Activated naive CD4-positive, alpha-beta T cell treated with anti-CD3 and anti-CD28 coated beads for 36 hours (primary cell): Measurements from ENCODE around the gene CD248. TPM values are rescaled to one million over a fixed set of nuclear protein-coding genes. Genes with fewer than 3 reads are reported as not detected.

ENCODE experiments used
- CTCF ChIA-PET: fragments of 350-600 bp; sonication (Branson Sonifier 250); formaldehyde crosslinking; loops from one replicate; lab custom pipeline; 2021; ENCODE audit warnings: antibody characterized with exemption; lab: Charles Lee
- DNase-seq: peaks from one replicate; pipeline ENCODE4 v3.0.0-alpha.2; 2020
- H3K27ac Mint-ChIP-seq: one replicate; pipeline ENCODE4 v1.8.0; 2021; ENCODE audit warnings: mild to moderate bottlenecking, mixed read lengths
- H3K27me3 Mint-ChIP-seq: one replicate; pipeline ENCODE4 v1.8.0; 2021; ENCODE audit warnings: low read depth, mixed read lengths
- H3K36me3 Mint-ChIP-seq: one replicate; pipeline ENCODE4 v1.8.0; 2021; ENCODE audit warnings: low read depth, mixed read lengths
- H3K4me1 Mint-ChIP-seq: one replicate; pipeline ENCODE4 v1.8.0; 2021; ENCODE audit warnings: low read depth, mixed read lengths
- H3K4me3 Mint-ChIP-seq: one replicate; pipeline ENCODE4 v1.8.0; 2021; ENCODE audit warnings: mild to moderate bottlenecking, moderate library complexity, mixed read lengths
- H3K9me3 Mint-ChIP-seq: one replicate; pipeline ENCODE4 v1.8.0; 2021; ENCODE audit warnings: mixed read lengths
- intact Hi-C: fragments of 100-400 bp; cut with micrococcal nuclease; formaldehyde crosslinking; loops from one replicate; pipeline ENCODE4 v1.15.1; 2023
- total RNA-seq, 2 experiments: library from RNA; stranded (reverse); gene quantifications; one replicate each; pipeline ENCODE4 v1.2.3, GENCODE V29; 2021

Gene CD248
- total RNA-seq, 2 experiments from 2014 or later, result 0.15 to 0.26 TPM

GRCh38 chr11:66288671-66289547 is 27.9 kb downstream of the CD248 start, which contains the start of gene YIF1A:
Gene YIF1A (minus strand): TSS chr11:66289143. CDS start chr11:66288985, 158 bp downstream.
- CTCF ChIA-PET, result interaction anchor here (0.6 to 1.6 kb wide), 9 partner anchors 9 to 404 kb away, joined by 3 to 7 read pairs (median 3); no protein-coding TSS in a partner anchor
- Mint-ChIP-seq H3K36me3 (no peaks in the 10 kb centered on the region), H3K4me1 (peaks cover 35% of the 10 kb centered on the region), H3K27ac (peak within 1 kb of the TSS; percentile 70), H3K27me3 (peaks cover 18% of the 10 kb centered on the region), H3K4me3 (peak within 1 kb of the TSS; percentile 81), H3K9me3 (no peaks in the 10 kb centered on the region)
- DNase-seq, result peak; percentile 99
- intact Hi-C loops, result loop anchor here (1.0 to 2.0 kb wide), 6 partner anchors 21 to 192 kb away; partner anchors contain the start of genes BRMS1, DPP3, NPAS4 and RAB1B

DNA sequence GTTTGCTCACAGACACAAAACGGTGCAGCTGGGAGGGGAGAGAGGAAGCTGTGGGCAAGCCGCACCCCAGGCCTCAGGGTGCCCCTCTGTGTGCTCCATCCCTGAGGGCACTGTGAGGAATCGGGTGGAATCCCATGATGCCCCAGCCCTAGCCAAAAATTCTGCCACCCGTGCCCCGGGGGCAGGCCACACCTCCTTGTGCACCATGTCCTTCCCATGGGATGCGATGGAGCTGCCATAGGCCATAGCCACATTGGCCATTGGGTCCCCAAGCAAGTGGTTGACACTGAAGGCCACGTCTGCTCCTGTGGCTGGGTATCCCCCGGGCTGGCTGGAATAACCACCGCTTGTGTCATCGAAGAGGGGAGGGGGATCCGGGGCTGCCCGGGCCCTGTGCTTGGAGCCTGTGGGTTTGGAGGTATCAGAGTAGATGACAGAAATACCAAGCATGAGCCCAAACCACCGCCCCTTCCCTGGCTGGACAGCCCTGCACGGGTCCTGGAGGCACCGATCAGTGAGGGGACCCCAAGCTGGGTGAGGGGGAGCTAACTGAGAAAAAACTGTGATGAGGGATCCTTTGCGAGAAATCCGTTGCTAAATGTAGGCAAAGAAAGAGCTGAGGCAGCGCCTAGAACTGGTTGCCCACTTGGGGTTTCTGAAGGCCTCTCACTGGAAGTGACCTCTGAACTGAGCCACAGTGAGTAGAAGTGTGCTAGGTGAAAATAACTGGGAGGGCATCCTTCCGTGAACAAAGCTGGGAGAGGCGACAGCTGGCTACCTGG is 28.8 kb downstream of the CD248 start:
- peaks cover 12% of the 10 kb centered on the region for H3K27me3 Mint-ChIP-seq
- CTCF ChIA-PET, result interaction anchor here (1.0 to 1.6 kb wide), 3 partner anchors 8 to 66 kb away, joined by 3 to 7 read pairs (median 5); no protein-coding TSS in a partner anchor
- no peaks in the 10 kb centered on the region for H3K9me3 Mint-ChIP-seq
- no peak for DNase-seq
- no peaks in the 10 kb centered on the region for H3K36me3 Mint-ChIP-seq
- intact Hi-C loops, result loop anchor here (2.0 kb wide), 1 partner anchor 193 kb away; the partner anchor contains the start of gene DPP3
- H3K4me3 Mint-ChIP-seq, result peak overlapping the region; percentile 81
- H3K4me1 Mint-ChIP-seq, result peaks cover 37% of the 10 kb centered on the region
- peak overlapping the region; percentile 70 for H3K27ac Mint-ChIP-seq

DNA sequence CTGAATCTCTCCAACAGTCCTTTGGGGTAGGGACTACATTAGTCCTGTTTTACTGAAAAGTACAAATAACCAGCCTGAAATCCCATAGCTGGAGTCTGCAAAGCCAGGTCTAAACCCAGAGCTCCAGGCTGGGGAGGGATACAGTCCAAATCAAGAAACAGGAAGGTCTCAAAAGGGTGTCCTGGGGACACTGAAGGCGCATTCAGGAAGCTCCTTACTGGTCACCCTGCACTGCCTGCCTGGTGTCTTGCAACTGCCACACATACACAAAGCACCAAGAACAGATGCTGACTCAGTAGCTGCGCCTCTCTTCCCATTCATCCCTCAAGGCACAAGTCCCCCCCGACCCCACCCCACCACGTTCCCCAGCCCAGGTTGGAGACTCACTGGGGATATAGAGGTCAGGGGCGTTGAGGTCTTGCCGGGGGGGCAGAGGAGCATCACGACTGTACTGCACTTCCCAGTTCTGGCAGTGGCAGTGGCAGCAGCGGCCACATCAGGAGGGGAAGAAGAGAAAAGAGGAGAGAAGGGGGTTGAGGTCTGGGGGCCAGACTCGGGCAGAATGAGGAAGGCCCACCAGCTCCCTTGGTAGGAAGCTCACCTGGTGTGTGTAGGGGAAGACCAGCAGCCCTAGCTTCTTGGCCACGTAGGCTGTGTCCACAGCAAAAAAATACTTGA is 29.5 kb downstream of the CD248 start:
- intact Hi-C loops, result no loop called here
- Mint-ChIP-seq H3K4me1 (peaks cover 39% of the 10 kb centered on the region), H3K36me3 (no peaks in the 10 kb centered on the region), H3K27ac (no peak overlapping the region), H3K27me3 (peaks cover 5% of the 10 kb centered on the region), H3K9me3 (no peaks in the 10 kb centered on the region), H3K4me3 (peak overlapping the region; percentile 55)
- CTCF ChIA-PET, result interaction anchor here (0.6 to 2.4 kb wide), 3 partner anchors 25 to 64 kb away, joined by 3 to 10 read pairs (median 3); no protein-coding TSS in a partner anchor
- no peak for DNase-seq

GRCh38 chr11:66286699-66287098 is 30.1 kb downstream of the CD248 start:
- no peak for DNase-seq
- Mint-ChIP-seq H3K36me3 (no peaks in the 10 kb centered on the region), H3K4me3 (no peak overlapping the region), H3K4me1 (peaks cover 43% of the 10 kb centered on the region), H3K27me3 (peaks cover 5% of the 10 kb centered on the region), H3K27ac (no peak overlapping the region), H3K9me3 (no peaks in the 10 kb centered on the region)
- CTCF ChIA-PET, result interaction anchor here (0.6 to 2.4 kb wide), 4 partner anchors 26 to 1413 kb away, joined by 3 to 10 read pairs (median 3); no protein-coding TSS in a partner anchor
- intact Hi-C loops, result no loop called here

DNA sequence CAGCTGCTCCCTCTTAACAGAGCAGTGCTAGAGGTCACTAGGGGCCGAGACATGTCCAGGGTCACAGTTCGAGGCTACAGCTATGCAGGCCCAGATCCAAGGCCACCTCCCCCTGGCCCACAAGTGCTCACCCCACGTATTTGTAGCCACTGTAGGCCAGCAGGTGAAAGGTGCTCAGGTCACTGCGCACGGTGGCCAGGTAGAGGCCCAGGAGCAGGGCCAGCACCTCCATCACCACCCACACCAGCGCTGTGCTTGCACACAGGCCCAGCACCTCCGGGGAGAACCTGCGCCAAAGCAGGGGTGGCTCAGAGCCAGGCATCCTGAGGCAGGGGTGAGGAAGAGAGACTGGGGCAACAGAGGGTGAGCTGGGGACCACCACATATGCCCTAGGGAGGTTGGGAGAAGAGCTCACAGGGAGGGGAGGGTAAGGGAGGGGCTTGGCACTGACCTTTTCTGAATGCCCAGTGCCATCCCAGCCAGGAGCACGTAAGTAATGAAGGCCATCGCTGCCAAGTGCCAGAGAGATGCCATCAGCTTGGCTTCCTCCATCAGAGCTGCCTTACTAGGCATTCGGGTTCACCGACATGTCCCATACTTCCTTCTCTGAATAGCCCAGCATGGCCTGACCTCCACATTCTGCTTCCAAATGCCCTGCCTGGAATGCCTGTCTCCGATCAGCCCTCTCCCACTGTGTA is 31.4 kb downstream of the CD248 start:
- Mint-ChIP-seq H3K27ac (no peak overlapping the region), H3K4me3 (no peak overlapping the region), H3K4me1 (peaks cover 41% of the 10 kb centered on the region)

GRCh38 chr11:66284526-66285078 is 32.2 kb downstream of the CD248 start:
- intact Hi-C loops, result no loop called here
- DNase-seq, result no peak
- Mint-ChIP-seq H3K27ac (no peak overlapping the region), H3K4me3 (no peak overlapping the region), H3K27me3 (no peaks in the 10 kb centered on the region), H3K9me3 (no peaks in the 10 kb centered on the region), H3K36me3 (no peaks in the 10 kb centered on the region), H3K4me1 (peaks cover 33% of the 10 kb centered on the region)
- CTCF ChIA-PET, result interaction anchor here (0.9 kb wide), 1 partner anchor 63 kb away, joined by 4 read pairs; no protein-coding TSS in a partner anchor

More for the DNA sequence above, 31.4 kb downstream of the CD248 start:
- Mint-ChIP-seq H3K9me3 (no peaks in the 10 kb centered on the region), H3K36me3 (no peaks in the 10 kb centered on the region), H3K27me3 (peaks cover 2% of the 10 kb centered on the region)
- CTCF ChIA-PET, result interaction anchor here (2.4 kb wide), 1 partner anchor 62 kb away, joined by 10 read pairs; no protein-coding TSS in a partner anchor
- intact Hi-C loops, result no loop called here
- no peak for DNase-seq

DNA sequence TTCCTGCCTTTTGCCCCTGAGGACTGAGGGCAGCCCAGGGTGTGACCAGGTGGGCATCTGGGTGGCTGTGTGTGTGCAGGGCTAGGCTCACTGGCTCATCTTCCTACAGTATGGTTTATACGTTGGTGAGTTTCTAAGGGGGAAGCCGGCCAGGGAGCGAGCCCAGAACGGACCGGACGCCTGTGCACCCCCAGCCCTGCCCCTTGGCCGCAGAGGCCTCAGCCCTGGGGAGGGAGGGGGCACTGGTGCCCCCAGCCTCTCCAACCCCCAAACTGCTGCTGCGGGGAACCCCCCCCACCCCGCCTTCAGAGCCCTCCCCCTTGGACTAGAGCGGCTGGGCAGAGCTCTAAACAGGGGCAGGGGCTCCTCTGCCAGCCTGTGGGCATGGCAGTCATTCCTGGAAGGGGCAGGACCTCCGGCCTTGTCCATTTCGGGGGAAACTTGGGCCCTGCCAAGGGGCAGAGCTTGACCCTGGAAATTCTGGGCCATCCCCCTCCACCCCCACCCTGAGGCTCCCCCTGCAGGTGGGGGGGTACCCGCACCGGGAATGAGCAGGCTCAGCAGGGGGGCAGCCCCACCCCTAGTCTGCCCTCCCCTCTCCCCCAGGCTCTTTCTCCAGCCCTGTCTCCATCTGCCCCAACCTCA is 33.3 kb downstream of the CD248 start:
- Mint-ChIP-seq H3K4me3 (no peak overlapping the region), H3K27me3 (no peaks in the 10 kb centered on the region)

DNA sequence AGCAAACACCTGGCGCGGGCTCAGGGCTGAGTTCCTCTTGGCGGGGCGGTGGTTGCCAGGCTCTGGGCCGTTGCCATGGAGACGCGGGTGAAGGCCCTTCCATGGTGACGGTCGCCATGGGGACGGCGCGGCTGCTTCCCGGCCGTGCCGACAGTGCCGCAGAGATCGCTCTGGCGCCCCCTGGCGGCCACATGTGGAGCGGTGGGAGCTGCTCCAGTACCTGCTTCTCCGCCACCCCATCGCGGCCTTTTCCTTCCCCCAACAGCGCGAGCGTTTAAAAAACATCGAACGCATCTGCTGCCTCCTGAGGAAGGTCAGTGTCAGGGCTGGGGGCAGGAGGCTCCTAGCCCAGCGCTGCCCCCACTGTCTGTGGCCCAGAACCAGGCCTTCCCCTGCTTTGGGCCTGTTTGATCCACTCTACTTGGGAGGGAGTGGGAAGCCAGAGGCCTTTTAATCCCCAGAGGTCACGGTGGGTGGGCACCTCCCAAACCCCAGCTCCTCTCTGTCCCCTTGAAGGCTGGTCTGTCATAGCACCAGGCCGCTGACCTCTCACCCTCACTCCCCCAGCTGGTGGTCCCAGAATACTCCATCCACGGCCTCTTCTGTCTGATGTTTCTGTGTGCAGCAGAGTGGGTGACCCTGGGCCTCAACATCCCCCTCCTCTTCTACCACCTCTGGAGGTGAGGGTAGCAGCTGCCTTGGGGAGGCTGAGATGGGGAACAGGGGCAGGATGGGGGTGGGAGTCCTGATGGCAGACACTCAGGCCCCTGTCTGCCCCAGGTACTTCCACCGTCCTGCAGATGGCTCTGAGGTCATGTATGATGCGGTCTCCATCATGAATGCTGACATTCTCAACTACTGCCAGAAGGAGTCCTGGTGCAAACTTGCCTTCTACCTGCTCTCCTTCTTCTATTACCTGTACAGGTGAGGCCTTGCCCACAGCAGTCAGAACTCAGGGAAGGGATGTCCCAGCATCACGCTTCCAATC is 34.1 kb downstream of the CD248 start:
- H3K27me3 Mint-ChIP-seq, result no peaks in the 10 kb centered on the region
- CTCF ChIA-PET, result interaction anchor here (0.5 to 2.4 kb wide), 11 partner anchors 10 to 389 kb away, joined by 3 to 19 read pairs (median 4); no protein-coding TSS in a partner anchor

More for the DNA sequence above, 33.3 kb downstream of the CD248 start:
- DNase-seq, result no peak
- CTCF ChIA-PET, result interaction anchor here (0.9 to 2.4 kb wide), 4 partner anchors 11 to 62 kb away, joined by 3 to 19 read pairs (median 4); no protein-coding TSS in a partner anchor
- no peak overlapping the region for H3K27ac Mint-ChIP-seq
- intact Hi-C loops, result no loop called here
- H3K36me3 Mint-ChIP-seq, result no peaks in the 10 kb centered on the region
- no peaks in the 10 kb centered on the region for H3K9me3 Mint-ChIP-seq
- H3K4me1 Mint-ChIP-seq, result peaks cover 33% of the 10 kb centered on the region

DNA sequence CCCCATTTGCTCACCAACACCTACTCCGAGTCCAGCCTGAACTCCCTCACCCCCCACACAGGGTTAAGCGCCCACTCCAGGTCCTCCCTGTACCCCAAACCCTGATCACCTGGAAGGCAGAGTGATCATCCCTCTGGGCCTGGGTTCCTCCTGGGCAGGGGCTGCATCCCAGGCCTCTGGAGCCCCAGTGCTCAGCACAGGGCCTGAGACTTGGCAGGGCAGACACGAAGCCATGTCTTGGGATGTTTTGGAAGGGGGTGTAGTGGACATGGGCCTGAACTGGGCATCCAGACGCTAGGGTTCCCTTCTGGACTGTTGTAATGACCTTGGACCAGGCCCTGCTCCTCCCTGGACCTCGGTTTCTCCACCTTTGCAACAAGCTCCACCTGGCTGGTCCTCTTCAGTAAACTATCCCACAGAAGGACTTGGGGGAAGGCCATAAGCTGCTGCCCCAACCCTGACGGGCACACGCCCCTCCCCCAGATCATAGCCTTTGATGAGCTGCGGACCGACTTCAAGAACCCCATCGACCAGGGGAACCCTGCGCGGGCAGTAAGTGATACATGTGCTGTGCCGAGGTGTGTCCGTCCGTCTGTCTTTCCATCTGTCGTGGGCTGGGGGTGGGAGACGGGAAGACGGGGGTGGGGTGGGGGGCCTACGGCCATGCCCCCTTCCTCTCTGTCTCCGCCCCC is 34.9 kb downstream of the CD248 start:
- no peaks in the 10 kb centered on the region for H3K9me3 Mint-ChIP-seq
- peaks cover 24% of the 10 kb centered on the region for H3K4me1 Mint-ChIP-seq
- CTCF ChIA-PET, result interaction anchor here (0.5 to 2.4 kb wide), 9 partner anchors 9 to 388 kb away, joined by 3 to 19 read pairs (median 4); no protein-coding TSS in a partner anchor
- peaks cover 1% of the 10 kb centered on the region for H3K36me3 Mint-ChIP-seq
- no peak overlapping the region for H3K27ac Mint-ChIP-seq
- no peak overlapping the region for H3K4me3 Mint-ChIP-seq
- no peak for DNase-seq
- no peaks in the 10 kb centered on the region for H3K27me3 Mint-ChIP-seq
- intact Hi-C loops, result loop anchor here (1.0 kb wide), 2 partner anchors 14 to 60 kb away; partner anchors contain the start of gene RAB1B

More for the DNA sequence above, 34.1 kb downstream of the CD248 start:
- peak; percentile 99 for DNase-seq
- intact Hi-C loops, result loop anchor here (1.0 kb wide), 2 partner anchors 14 to 60 kb away; partner anchors contain the start of gene RAB1B
- Mint-ChIP-seq H3K36me3 (no peaks in the 10 kb centered on the region), H3K27ac (peak overlapping the region; percentile 59), H3K9me3 (no peaks in the 10 kb centered on the region), H3K4me3 (no peak overlapping the region), H3K4me1 (peaks cover 28% of the 10 kb centered on the region)
